HCT116 (cell line): Measurements from ENCODE around the gene SECTM1. TPM values are rescaled to one million over a fixed set of nuclear protein-coding genes. Genes with fewer than 3 reads are reported as not detected.

Experiments used
- ATAC-seq: fragments of 200-7000 bp; cut with Tn5 transposase; 2 replicates; pipeline ENCODE4 v1.9.1; 2020; ENCODE audit warnings: mild to moderate bottlenecking, moderate library complexity
- BruUV-seq: library from RNA; stranded (reverse); fragments of 400-500 nt; replicated peaks from 2 replicates; lab custom pipeline; 2021; lab: Mats Ljungman, UMichigan
- CTCF ChIA-PET: fragments of 300-600 bp; sonication (Branson Sonifier 250); formaldehyde crosslinking; loops from one replicate; lab custom pipeline; 2021; ENCODE audit warnings: antibody characterized with exemption; lab: Charles Lee
- POLR2A ChIA-PET: fragments of 300-600, 350-600 bp; sonication (Branson Sonifier 250); formaldehyde crosslinking; loops from one replicate; lab custom pipeline; 2021; ENCODE audit warnings: antibody characterized with exemption; lab: Charles Lee
- RAD21 ChIA-PET, 2 experiments: fragments of 300-600 bp; sonication (Branson Sonifier 250); formaldehyde crosslinking; loops; one replicate each; lab custom pipeline; 2023; ENCODE audit warnings: low total read pairs in 2 of 2; ENCODE audit not compliant: uncharacterized antibody in 2 of 2, unreplicated experiment in 2 of 2, low non-redundant PET in 1 of 2; lab: Charles Lee
- DNase-seq: peaks from one replicate; pipeline ENCODE4 v3.0.0-alpha.2; 2010; ENCODE audit warnings: low read depth, low spot score
- H2AFZ ChIP-seq: fragments of 200-600 bp; shearing (Covaris generic), sonication (generic); 2 replicates; pipeline ENCODE4 v1.6.1; 2017; ENCODE audit warnings: low read depth, mixed run types, mixed read lengths, antibody characterized with exemption, low read length; ENCODE audit not compliant: poor library complexity, severe bottlenecking
- H3K27ac ChIP-seq: 2 replicates; pipeline ENCODE4 v1.5.1; 2012; ENCODE audit warnings: low read depth, low read length
- H3K27me3 ChIP-seq: fragments of 200-600 bp; sonication (generic); 2 replicates; pipeline ENCODE4 v1.6.1; 2016; ENCODE audit warnings: mixed run types, low read length, mixed read lengths; ENCODE audit not compliant: insufficient read depth
- H3K36me3 ChIP-seq, 2 experiments: fragments of 200-500 bp in 1 of 2; fragments of 200-600 bp in 1 of 2; sonication (Bioruptor generic) in 1 of 2; sonication (generic) in 1 of 2; 2 replicates each; pipeline versions ENCODE4 v1.5.1 to v1.6.1; 2014 to 2016; ENCODE audit warnings: low read length in 2 of 2, inconsistent platforms in 1 of 2, mixed read lengths in 1 of 2, mixed run types in 1 of 2; ENCODE audit not compliant: insufficient read depth in 2 of 2, control insufficient read depth in 1 of 2
- H3K4me1 ChIP-seq, 2 experiments: fragments of 200-600 bp in 1 of 2; sonication (generic) in 1 of 2; 2 replicates each; pipeline versions ENCODE4 v1.5.1 to v1.6.1; 2012 to 2017; ENCODE audit warnings: low read length in 2 of 2, inconsistent platforms in 1 of 2, mild to moderate bottlenecking in 1 of 2, mixed read lengths in 1 of 2, mixed run types in 1 of 2, moderate library complexity in 1 of 2; ENCODE audit not compliant: insufficient read depth in 2 of 2, control insufficient read depth in 1 of 2
- H3K4me2 ChIP-seq: fragments of 200-600 bp; sonication (generic); 2 replicates; pipeline ENCODE4 v1.6.1; 2017; ENCODE audit warnings: mixed run types, low read length, mixed read lengths
- H3K4me3 ChIP-seq, 2 experiments: fragments of 200-600 bp in 1 of 2; sonication (generic) in 1 of 2; replicated peaks in 1 of 2; 2 replicates each; pipeline ENCODE4 v1.5.1; 2011 to 2016; ENCODE audit warnings: low read length in 2 of 2, control low read depth in 1 of 2, low read depth in 1 of 2, mild to moderate bottlenecking in 1 of 2, mixed read lengths in 1 of 2, mixed run types in 1 of 2
- H3K79me2 ChIP-seq: fragments of 200-600 bp; sonication (generic); 2 replicates; pipeline ENCODE4 v1.6.1; 2017; ENCODE audit warnings: mild to moderate bottlenecking, mixed run types, low read length, moderate library complexity, mixed read lengths; ENCODE audit not compliant: insufficient read depth
- H3K9ac ChIP-seq: fragments of 200-600 bp; sonication (generic); 2 replicates; pipeline ENCODE4 v1.6.1; 2016; ENCODE audit warnings: low read length, mixed read lengths
- H3K9me2 ChIP-seq: fragments of 200-600 bp; sonication (generic), shearing (Covaris generic); 2 replicates; pipeline ENCODE4 v1.6.1; 2017; ENCODE audit warnings: mixed run types, mild to moderate bottlenecking, moderate library complexity; ENCODE audit not compliant: insufficient read depth
- H3K9me3 ChIP-seq, 2 experiments: fragments of 200-500 bp in 1 of 2; fragments of 200-600 bp in 1 of 2; sonication (Bioruptor generic) in 1 of 2; sonication (generic) in 1 of 2; 2 replicates each; pipeline ENCODE4 v1.6.1; 2014 to 2017; ENCODE audit warnings: low read length in 2 of 2, mixed read lengths in 2 of 2, inconsistent platforms in 1 of 2, low read depth in 1 of 2, mild to moderate bottlenecking in 1 of 2, mixed run types in 1 of 2, moderate library complexity in 1 of 2; ENCODE audit not compliant: control insufficient read depth in 1 of 2, insufficient read depth in 1 of 2
- H4K20me1 ChIP-seq: fragments of 200-600 bp; sonication (generic), shearing (Covaris generic); 2 replicates; pipeline ENCODE4 v1.6.1; 2017; ENCODE audit warnings: mixed run types, mild to moderate bottlenecking, moderate library complexity; ENCODE audit not compliant: insufficient read depth
- CBX3 ChIP-seq: IDR thresholded peaks from 2 replicates; pipeline ENCODE4 v1.6.1; 2012; ENCODE audit warnings: low read depth
- EZH2phosphoT487 ChIP-seq: fragments of 200-600 bp; IDR thresholded peaks from 2 replicates; pipeline ENCODE4 v1.6.1; 2018; ENCODE audit warnings: antibody characterized with exemption, borderline replicate concordance
- POLR2A ChIP-seq: IDR thresholded peaks from 2 replicates; pipeline ENCODE4 v1.7.0; 2011; ENCODE audit warnings: borderline replicate concordance; ENCODE audit not compliant: insufficient read depth, insufficient read length; ENCODE audit errors: extremely low read depth
- POLR2AphosphoS5 ChIP-seq: IDR thresholded peaks from 2 replicates; pipeline ENCODE4 v1.6.1; 2011; ENCODE audit warnings: mild to moderate bottlenecking, low read depth, low read length, moderate library complexity
- SP1 ChIP-seq: IDR thresholded peaks from 2 replicates; pipeline ENCODE4 v1.6.1; 2012; ENCODE audit warnings: low read depth
- YY1 ChIP-seq: IDR thresholded peaks from 2 replicates; pipeline ENCODE4 v1.6.1; 2011; ENCODE audit warnings: low read length, low read depth, moderate library complexity, mild to moderate bottlenecking; ENCODE audit not compliant: insufficient replicate concordance; ENCODE audit errors: extremely low read depth
- intact Hi-C: fragments of 100-400 bp; cut with micrococcal nuclease; formaldehyde crosslinking; loops from 2 replicates; pipeline ENCODE4 v1.10.0; 2022
- total RNA-seq: library from RNA; stranded (reverse); gene quantifications from one replicate; pipeline ENCODE4 v1.2.1, GENCODE V29; 2021; ENCODE audit not compliant: unreplicated experiment
- TF ChIP-seq, protein P1 (sequence below): IDR thresholded peaks from 2 replicates; pipeline ENCODE4 v1.6.1; 2012

Gene SECTM1
- total RNA-seq, 1 experiment from 2014 or later, result 6.8 TPM

GRCh38 chr17:82287868-82288801, 45.4 kb downstream of the SECTM1 start:
- H3K79me2 ChIP-seq, result peaks cover 3% of the 10 kb centered on the region; the same call in 1 of the 2 replicates
- peak overlapping the region; percentile 1 to 29; a peak in 2 of 4 replicates for H3K4me3 ChIP-seq
- H3K27ac ChIP-seq, result peak overlapping the region; percentile 80
- no peaks in the 10 kb centered on the region for H3K27me3 ChIP-seq
- ChIA-PET CTCF (no interaction called here), RAD21 (no interaction called here), POLR2A (interaction anchor here (1.2 kb wide), 1 partner anchor 13 kb away, joined by 3 read pairs; no protein-coding TSS in a partner anchor)
- TF ChIP-seq CBX3, result peak; percentile 97
- TF ChIP-seq POLR2A, result no peak
- no peak for TF ChIP-seq EZH2phosphoT487
- peak; percentile 49; the same call in 1 of the 2 replicates for TF ChIP-seq POLR2AphosphoS5
- peak; percentile 64 for TF ChIP-seq YY1
- TF ChIP-seq SP1, result peak; percentile 90
- TF ChIP-seq, protein P1, sequence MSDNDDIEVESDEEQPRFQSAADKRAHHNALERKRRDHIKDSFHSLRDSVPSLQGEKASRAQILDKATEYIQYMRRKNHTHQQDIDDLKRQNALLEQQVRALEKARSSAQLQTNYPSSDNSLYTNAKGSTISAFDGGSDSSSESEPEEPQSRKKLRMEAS, result peak; percentile 99
- H3K9ac ChIP-seq, result peak overlapping the region; percentile 56
- BruUV-seq, result no TSS peak
- no peaks in the 10 kb centered on the region for H3K9me3 ChIP-seq
- H2AFZ ChIP-seq, result no peak overlapping the region
- intact Hi-C loops, result no loop called here
- DNase-seq (peak; percentile 91), ATAC-seq (peak; percentile 48)
- H3K4me2 ChIP-seq, result peak overlapping the region; percentile 66
- H3K36me3 ChIP-seq, result no peaks in the 10 kb centered on the region
- H3K4me1 ChIP-seq, result peaks cover 35 to 53% of the 10 kb centered on the region in 2 experiments
- no peaks in the 10 kb centered on the region for H4K20me1 ChIP-seq
- no peaks in the 10 kb centered on the region for H3K9me2 ChIP-seq
